GM12864 (cell line): ENCODE data around the gene AMPD3.
"Not testable (repeated sequence)": the region's sequence is repeated elsewhere in the genome, so short reads cannot be mapped to it uniquely, and the experiment has no call there.

ENCODE experiments used
- DNase-seq: peaks from one replicate; pipeline ENCODE4 v3.0.0-alpha.2; 2011; ENCODE audit warnings: low read depth
- H3K4me3 ChIP-seq: 2 replicates; pipeline ENCODE4 v1.5.1; 2011; ENCODE audit warnings: mild to moderate bottlenecking, low read depth, low read length, control low read depth
- TF ChIP-seq, protein P1 (sequence below): IDR thresholded peaks from 2 replicates; pipeline ENCODE4 v1.5.1; 2011; ENCODE audit warnings: low read depth, mild to moderate bottlenecking, moderate library complexity, low read length, control low read depth, inconsistent platforms; ENCODE audit errors: missing control alignments

Gene AMPD3

GRCh38 chr11:10418950-10419310, 36.1 kb upstream of the AMPD3 start:
- DNase-seq = no peak
- TF ChIP-seq, protein P1, sequence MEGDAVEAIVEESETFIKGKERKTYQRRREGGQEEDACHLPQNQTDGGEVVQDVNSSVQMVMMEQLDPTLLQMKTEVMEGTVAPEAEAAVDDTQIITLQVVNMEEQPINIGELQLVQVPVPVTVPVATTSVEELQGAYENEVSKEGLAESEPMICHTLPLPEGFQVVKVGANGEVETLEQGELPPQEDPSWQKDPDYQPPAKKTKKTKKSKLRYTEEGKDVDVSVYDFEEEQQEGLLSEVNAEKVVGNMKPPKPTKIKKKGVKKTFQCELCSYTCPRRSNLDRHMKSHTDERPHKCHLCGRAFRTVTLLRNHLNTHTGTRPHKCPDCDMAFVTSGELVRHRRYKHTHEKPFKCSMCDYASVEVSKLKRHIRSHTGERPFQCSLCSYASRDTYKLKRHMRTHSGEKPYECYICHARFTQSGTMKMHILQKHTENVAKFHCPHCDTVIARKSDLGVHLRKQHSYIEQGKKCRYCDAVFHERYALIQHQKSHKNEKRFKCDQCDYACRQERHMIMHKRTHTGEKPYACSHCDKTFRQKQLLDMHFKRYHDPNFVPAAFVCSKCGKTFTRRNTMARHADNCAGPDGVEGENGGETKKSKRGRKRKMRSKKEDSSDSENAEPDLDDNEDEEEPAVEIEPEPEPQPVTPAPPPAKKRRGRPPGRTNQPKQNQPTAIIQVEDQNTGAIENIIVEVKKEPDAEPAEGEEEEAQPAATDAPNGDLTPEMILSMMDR = no peak
- H3K4me3 ChIP-seq = no peak overlapping the region

DNA sequence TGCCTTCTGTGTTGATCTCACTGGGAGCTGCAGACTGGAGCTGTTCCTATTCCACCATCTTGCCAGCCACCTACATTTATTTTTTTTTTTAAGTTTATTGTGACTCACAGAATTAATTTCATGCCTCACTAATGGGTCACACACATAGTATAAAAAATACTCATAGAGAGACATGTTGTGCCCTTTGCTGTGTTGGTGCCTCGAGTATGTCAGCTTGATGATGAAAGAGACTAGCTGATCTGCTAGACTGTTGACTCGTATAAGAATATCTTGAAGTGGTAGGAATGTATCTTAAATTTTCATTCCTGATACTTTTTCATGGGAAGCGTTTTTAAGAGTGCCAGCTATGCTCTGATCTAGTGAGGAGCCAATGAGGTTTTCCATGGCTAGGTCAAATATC, 28.6 kb upstream of the AMPD3 start:
- DNase-seq = no peak
- TF ChIP-seq, protein P1 = no peak

GRCh38 chr11:10428453-10428852, 26.6 kb upstream of the AMPD3 start:
- DNase-seq = no peak
- no peak overlapping the region for H3K4me3 ChIP-seq
- TF ChIP-seq, protein P1 = no peak

More for the DNA sequence above, 28.6 kb upstream of the AMPD3 start:
- H3K4me3 ChIP-seq = no peak overlapping the region

DNA sequence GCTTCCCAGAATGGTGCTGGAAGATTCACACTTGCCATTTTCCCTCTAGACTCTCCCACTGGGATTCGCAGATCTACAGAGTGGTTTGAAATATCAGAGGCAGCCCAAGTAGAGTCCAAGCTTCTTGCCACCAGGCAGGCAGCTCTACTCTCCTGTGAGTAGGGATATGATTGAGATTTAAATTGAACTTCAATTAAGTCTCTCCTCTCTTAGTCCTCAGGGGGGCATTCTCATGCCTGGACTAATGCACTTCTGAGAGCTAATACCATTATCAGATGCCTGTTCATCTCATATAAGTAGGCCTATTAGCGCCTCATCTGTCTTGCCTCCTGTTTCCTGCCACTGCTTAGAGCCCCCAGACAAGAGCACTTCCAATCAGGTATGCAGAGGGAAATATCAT, 25.5 kb upstream of the AMPD3 start:
- H3K4me3 ChIP-seq = no peak overlapping the region
- DNase-seq = no peak
- TF ChIP-seq, protein P1 = no peak

GRCh38 chr11:10432493-10432892, 22.6 kb upstream of the AMPD3 start:
- DNase-seq = no peak
- TF ChIP-seq, protein P1 = no peak
- no peak overlapping the region for H3K4me3 ChIP-seq

DNA sequence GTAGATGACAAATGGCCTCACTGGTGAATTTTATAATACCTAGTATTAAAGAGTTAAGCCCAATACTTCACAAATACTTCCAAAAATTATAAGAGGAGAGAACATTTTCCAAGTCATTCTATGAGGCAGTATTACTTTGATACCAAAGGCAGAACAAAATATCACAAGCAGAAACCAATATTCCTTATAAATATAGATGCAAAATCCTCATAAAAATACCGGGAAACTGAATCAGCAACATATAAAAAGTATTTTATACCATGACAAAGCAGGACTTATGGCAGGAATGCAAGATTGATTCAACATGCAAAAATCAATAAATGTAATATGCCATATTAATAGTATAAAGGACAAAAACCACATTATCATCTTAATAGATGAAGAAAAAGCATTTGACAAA, 22.1 kb upstream of the AMPD3 start:
- no peak for DNase-seq
- TF ChIP-seq, protein P1 = no peak
- no peak overlapping the region for H3K4me3 ChIP-seq

- DNase-seq = no peak
- TF ChIP-seq, protein P1 = no peak
- H3K4me3 ChIP-seq = no peak overlapping the region
These were observed 18.8 kb upstream of the AMPD3 start for GRCh38 chr11:10436224-10436623.

GRCh38 chr11:10436683-10437082, 18.4 kb upstream of the AMPD3 start:
- not testable (repeated sequence) for DNase-seq, H3K4me3 ChIP-seq
